A673 (cell line): Measurements from ENCODE around the gene HSPD1. TPM values are rescaled to one million over a fixed set of nuclear protein-coding genes. Genes with fewer than 3 reads are reported as not detected.

Experiments
- BruUV-seq: library from RNA; stranded (reverse); fragments of 400-500 nt; replicated peaks from 2 replicates; lab custom pipeline; 2021; lab: Mats Ljungman, UMichigan
- CTCF ChIA-PET: fragments of 300-600 bp; sonication (Branson Sonifier 250); formaldehyde crosslinking; loops from one replicate; lab custom pipeline; 2022; ENCODE audit warnings: antibody characterized with exemption; lab: Charles Lee
- POLR2A ChIA-PET: fragments of 300-600 bp; sonication (Branson Sonifier 250); formaldehyde crosslinking; loops from one replicate; lab custom pipeline; 2022; ENCODE audit warnings: antibody characterized with exemption; ENCODE audit not compliant: low non-redundant PET; lab: Charles Lee
- DNase-seq: peaks from one replicate; pipeline ENCODE4 v3.0.0-alpha.2; 2015; ENCODE audit warnings: low spot score
- H3K27ac ChIP-seq: fragments of 200-600 bp; sonication (generic); 2 replicates; pipeline ENCODE4 v1.5.1; 2016; ENCODE audit warnings: mixed run types, low read depth, mild to moderate bottlenecking, mixed read lengths, antibody characterized with exemption, low read length; ENCODE audit not compliant: poor library complexity, severe bottlenecking
- H3K27me3 ChIP-seq: fragments of 200-600 bp; sonication (generic); replicated peaks from 2 replicates; pipeline ENCODE4 v1.6.1; 2017; ENCODE audit warnings: mixed run types, low read depth, mild to moderate bottlenecking, mixed read lengths, antibody characterized with exemption, low read length; ENCODE audit not compliant: insufficient read depth, poor library complexity
- H3K36me3 ChIP-seq: fragments of 200-600 bp; sonication (generic); 2 replicates; pipeline ENCODE4 v1.6.1; 2016; ENCODE audit warnings: mixed run types, mild to moderate bottlenecking, mixed read lengths, antibody characterized with exemption, low read length; ENCODE audit not compliant: insufficient read depth, poor library complexity, severe bottlenecking
- H3K4me1 ChIP-seq: fragments of 200-600 bp; sonication (generic); 2 replicates; pipeline ENCODE4 v1.6.1; 2017; ENCODE audit warnings: mixed run types, mild to moderate bottlenecking, mixed read lengths, antibody characterized with exemption, low read length; ENCODE audit not compliant: insufficient read depth, poor library complexity, severe bottlenecking
- H3K4me3 ChIP-seq: fragments of 200-600 bp; sonication (generic); 2 replicates; pipeline ENCODE4 v1.5.1; 2016; ENCODE audit warnings: low read depth, mixed run types, mild to moderate bottlenecking, mixed read lengths, low read length; ENCODE audit not compliant: poor library complexity, severe bottlenecking
- H3K9me3 ChIP-seq: fragments of 200-600 bp; sonication (generic); 2 replicates; pipeline ENCODE4 v1.6.1; 2016; ENCODE audit warnings: mixed run types, low read depth, mild to moderate bottlenecking, mixed read lengths, antibody characterized with exemption, low read length; ENCODE audit not compliant: poor library complexity, severe bottlenecking
- EZH2 ChIP-seq: fragments of 200-600 bp; sonication (generic); IDR thresholded peaks from 2 replicates; pipeline ENCODE4 v1.6.1; 2017; ENCODE audit warnings: borderline replicate concordance, low read depth, mild to moderate bottlenecking, mixed read lengths, antibody characterized with exemption, low read length; ENCODE audit not compliant: poor library complexity, severe bottlenecking
- intact Hi-C: fragments of 100-400 bp; cut with micrococcal nuclease; formaldehyde crosslinking; loops from one replicate; pipeline ENCODE4 v1.10.0; 2022; ENCODE audit not compliant: unreplicated experiment
- total RNA-seq: library from RNA; stranded (reverse); gene quantifications from 2 replicates; pipeline ENCODE4 v1.2.3, GENCODE V29; 2021
- TF ChIP-seq, protein P1 (sequence below): fragments of 300-800, 200-600 bp; sonication (generic); conservative IDR thresholded peaks from 2 replicates; pipeline ENCODE4 v1.5.1; 2017; ENCODE audit warnings: low read depth, mild to moderate bottlenecking, antibody characterized with exemption, low read length, moderate library complexity, mixed read lengths

HSPD1 gene
- total RNA-seq, 1 experiment from 2014 or later = 812 TPM

DNA sequence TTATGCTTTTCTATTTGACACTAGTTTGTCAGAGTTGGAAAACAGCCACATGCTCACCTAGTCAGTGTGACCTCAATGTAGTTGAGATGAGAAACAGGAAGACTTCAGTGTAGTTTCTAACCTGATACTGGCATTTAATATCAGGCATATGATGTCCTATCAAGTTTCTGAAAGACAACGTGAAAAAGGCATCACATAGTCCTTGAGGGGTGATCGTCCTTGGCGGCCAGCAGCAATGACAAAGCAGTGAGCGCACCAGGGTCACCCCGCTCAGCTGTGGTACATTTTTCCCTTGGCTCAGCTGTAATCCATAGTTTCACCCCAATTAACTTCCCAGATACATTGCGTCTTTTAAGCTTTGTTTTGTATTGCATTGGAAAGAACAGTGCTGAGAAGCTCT lies 4.9 kb upstream of the HSPD1 start:
- DNase-seq = no peak
- H3K4me1 ChIP-seq = peaks cover 15% of the 10 kb centered on the region
- intact Hi-C loops = loop anchor here (5.0 kb wide), 1 partner anchor 203 kb away; the partner anchor contains the start of gene MARS2
- TF ChIP-seq, protein P1, sequence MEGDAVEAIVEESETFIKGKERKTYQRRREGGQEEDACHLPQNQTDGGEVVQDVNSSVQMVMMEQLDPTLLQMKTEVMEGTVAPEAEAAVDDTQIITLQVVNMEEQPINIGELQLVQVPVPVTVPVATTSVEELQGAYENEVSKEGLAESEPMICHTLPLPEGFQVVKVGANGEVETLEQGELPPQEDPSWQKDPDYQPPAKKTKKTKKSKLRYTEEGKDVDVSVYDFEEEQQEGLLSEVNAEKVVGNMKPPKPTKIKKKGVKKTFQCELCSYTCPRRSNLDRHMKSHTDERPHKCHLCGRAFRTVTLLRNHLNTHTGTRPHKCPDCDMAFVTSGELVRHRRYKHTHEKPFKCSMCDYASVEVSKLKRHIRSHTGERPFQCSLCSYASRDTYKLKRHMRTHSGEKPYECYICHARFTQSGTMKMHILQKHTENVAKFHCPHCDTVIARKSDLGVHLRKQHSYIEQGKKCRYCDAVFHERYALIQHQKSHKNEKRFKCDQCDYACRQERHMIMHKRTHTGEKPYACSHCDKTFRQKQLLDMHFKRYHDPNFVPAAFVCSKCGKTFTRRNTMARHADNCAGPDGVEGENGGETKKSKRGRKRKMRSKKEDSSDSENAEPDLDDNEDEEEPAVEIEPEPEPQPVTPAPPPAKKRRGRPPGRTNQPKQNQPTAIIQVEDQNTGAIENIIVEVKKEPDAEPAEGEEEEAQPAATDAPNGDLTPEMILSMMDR = no peak
- TF ChIP-seq EZH2 = no peak
- H3K4me3 ChIP-seq = no peak overlapping the region
- CTCF ChIA-PET = no interaction called here
- H3K9me3 ChIP-seq = no peaks in the 10 kb centered on the region
- no peaks in the 10 kb centered on the region for H3K27me3 ChIP-seq
- POLR2A ChIA-PET = no interaction called here
- peaks cover 39% of the 10 kb centered on the region for H3K36me3 ChIP-seq
- BruUV-seq = no TSS peak
- H3K27ac ChIP-seq = no peak overlapping the region

DNA sequence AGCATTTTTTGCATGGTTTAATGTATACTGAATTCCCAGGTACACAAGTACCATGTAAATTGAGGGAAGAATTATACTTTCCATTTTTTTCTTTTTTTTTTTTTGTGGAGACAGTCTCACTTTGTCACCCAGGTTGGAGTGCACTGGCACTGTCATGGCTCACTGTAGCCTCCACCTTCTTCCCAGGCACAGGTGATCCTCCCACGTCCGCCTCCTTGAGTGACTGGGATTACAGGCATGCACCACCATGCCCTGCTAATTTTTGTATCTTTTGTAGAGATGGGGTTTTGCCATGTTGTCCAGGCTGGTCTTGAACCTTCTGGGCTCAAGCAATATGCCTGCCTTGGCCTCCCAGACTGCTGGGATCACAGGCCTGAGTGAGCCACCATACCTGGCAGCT lies 4.4 kb upstream of the HSPD1 start:
- H3K27ac ChIP-seq = no peak overlapping the region
- DNase-seq = no peak
- ChIA-PET POLR2A (no interaction called here), CTCF (no interaction called here)
- intact Hi-C loops = loop anchor here (5.0 kb wide), 1 partner anchor 203 kb away; the partner anchor contains the start of gene MARS2
- H3K9me3 ChIP-seq = no peaks in the 10 kb centered on the region
- BruUV-seq = no TSS peak
- H3K27me3 ChIP-seq = no peaks in the 10 kb centered on the region
- H3K4me1 ChIP-seq = peaks cover 15% of the 10 kb centered on the region
- peaks cover 39% of the 10 kb centered on the region for H3K36me3 ChIP-seq
- TF ChIP-seq, protein P1 = no peak
- no peak for TF ChIP-seq EZH2
- no peak overlapping the region for H3K4me3 ChIP-seq

DNA sequence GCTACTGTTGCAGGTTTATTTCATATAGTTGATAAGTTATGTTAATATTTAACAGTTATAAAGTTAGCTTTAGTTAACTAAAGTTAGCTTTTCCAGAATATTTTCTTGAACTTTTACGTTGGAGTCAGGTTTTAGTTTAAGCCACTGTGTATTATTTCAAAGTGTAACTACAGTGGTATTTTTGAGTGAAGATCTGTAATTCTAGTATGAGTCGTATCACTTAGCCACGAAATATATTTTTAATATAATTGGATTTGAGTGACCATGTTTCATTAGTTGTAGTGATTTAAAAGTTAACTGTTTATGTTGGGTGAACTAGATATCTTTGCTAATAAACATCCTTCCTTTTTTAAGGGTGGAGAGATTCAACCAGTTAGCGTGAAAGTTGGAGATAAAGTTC lies 3.0 kb upstream of the HSPD1 start:
- peak overlapping the region; percentile 89 for H3K4me3 ChIP-seq
- TF ChIP-seq, protein P1 = no peak
- no peak for TF ChIP-seq EZH2
- CTCF ChIA-PET = no interaction called here
- peaks cover 21% of the 10 kb centered on the region for H3K4me1 ChIP-seq
- no TSS peak for BruUV-seq
- H3K27ac ChIP-seq = peak overlapping the region; percentile 97
- H3K9me3 ChIP-seq = no peaks in the 10 kb centered on the region
- peaks cover 50% of the 10 kb centered on the region for H3K36me3 ChIP-seq
- intact Hi-C loops = loop anchor here (5.0 kb wide), 1 partner anchor 205 kb away; the partner anchor contains the start of gene MARS2
- POLR2A ChIA-PET = no interaction called here
- no peak for DNase-seq
- no peaks in the 10 kb centered on the region for H3K27me3 ChIP-seq
